ENCODE measurements around the gene ADAM23. TPM values are rescaled to one million over a fixed set of nuclear protein-coding genes. Genes with fewer than 3 reads are reported as not detected.

ADAM23 gene
- total RNA-seq, 2 donors from 2014 or later = 1.3 to 10.7 TPM

GRCh38 chr2:206480161-206480560 is 36.8 kb downstream of the ADAM23 start:
- no peak for TF ChIP-seq POLR2A (IDR thresholded peaks at IDR 0.05)
- TF ChIP-seq, protein P1, sequence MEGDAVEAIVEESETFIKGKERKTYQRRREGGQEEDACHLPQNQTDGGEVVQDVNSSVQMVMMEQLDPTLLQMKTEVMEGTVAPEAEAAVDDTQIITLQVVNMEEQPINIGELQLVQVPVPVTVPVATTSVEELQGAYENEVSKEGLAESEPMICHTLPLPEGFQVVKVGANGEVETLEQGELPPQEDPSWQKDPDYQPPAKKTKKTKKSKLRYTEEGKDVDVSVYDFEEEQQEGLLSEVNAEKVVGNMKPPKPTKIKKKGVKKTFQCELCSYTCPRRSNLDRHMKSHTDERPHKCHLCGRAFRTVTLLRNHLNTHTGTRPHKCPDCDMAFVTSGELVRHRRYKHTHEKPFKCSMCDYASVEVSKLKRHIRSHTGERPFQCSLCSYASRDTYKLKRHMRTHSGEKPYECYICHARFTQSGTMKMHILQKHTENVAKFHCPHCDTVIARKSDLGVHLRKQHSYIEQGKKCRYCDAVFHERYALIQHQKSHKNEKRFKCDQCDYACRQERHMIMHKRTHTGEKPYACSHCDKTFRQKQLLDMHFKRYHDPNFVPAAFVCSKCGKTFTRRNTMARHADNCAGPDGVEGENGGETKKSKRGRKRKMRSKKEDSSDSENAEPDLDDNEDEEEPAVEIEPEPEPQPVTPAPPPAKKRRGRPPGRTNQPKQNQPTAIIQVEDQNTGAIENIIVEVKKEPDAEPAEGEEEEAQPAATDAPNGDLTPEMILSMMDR (IDR thresholded peaks at IDR 0.05) = no peak
- no peak for TF ChIP-seq POLR2AphosphoS5 (IDR thresholded peaks at IDR 0.05)
- Histone ChIP-seq H3K36me3 (no peaks in the 10 kb centered on the region), H3K27me3 (replicated peaks; ENCODE audit: insufficient read depth) (no peaks in the 10 kb centered on the region), H3K4me3 (no peak overlapping the region), H3K4me1 (replicated peaks) (no peaks in the 10 kb centered on the region), H3K27ac (no peak overlapping the region), H3K9me3 (no peaks in the 10 kb centered on the region)
- intact Hi-C loops (cut with DNase I) = no loop called here
- 60% methylated on average over 2 of the region's 2 CpGs for WGBS
- DNase-seq (ENCODE audit: low spot score) = no peak

DNA sequence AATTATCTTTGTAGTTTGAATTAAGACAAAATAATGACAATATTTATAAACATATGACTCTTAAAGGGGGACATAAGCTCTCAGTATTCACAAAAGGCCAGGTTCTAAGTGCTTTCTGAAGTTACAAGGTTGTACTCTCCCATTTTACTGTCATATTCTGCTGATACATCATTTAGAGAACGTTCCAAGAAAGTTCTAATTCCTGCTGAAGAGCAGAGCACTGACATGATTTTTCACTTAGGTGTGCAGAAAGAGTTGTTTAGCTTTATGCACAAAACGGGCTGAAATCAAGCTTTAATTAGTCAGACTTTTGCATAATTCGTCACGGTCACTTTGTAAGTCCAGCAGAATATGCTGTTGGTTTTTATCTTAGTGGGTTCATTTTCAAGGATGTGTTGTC is 37.3 kb downstream of the ADAM23 start:
- WGBS = 83% methylated on average over 4 of the region's 4 CpGs

DNA sequence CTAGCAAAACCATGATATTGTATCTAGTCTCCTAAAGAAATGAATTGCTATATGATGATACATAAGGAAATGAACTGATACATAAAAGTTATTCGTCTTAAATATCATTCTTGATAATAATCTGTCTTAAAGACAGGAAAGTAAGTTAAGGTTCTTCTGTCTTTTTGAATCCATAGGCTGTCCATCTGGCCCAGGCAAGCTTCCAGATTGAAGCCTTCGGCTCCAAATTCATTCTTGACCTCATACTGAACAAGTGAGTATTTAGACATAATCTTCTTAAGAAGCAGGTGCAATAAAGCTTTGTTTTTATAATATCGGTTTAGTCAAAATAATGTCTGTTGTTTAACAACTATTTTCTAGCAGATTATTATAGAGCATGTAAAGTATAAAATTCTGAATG is 37.7 kb downstream of the ADAM23 start:
- no peaks in the 10 kb centered on the region for H3K9me3 ChIP-seq
- H3K4me3 ChIP-seq = no peak overlapping the region
- no peaks in the 10 kb centered on the region for H3K4me1 ChIP-seq (replicated peaks)
- TF ChIP-seq, protein P1 (IDR thresholded peaks at IDR 0.05) = no peak
- TF ChIP-seq POLR2AphosphoS5 (IDR thresholded peaks at IDR 0.05) (no peak), POLR2A (IDR thresholded peaks at IDR 0.05) (no peak)
- no peak for DNase-seq (ENCODE audit: low spot score)
- WGBS = 82% methylated on average over 3 of the region's 3 CpGs
- no peaks in the 10 kb centered on the region for H3K36me3 ChIP-seq
- no peak overlapping the region for H3K27ac ChIP-seq
- H3K27me3 ChIP-seq (replicated peaks; ENCODE audit: insufficient read depth) = no peaks in the 10 kb centered on the region
- intact Hi-C loops (cut with DNase I) = no loop called here

More for the DNA sequence above, 37.3 kb downstream of the ADAM23 start:
- no peaks in the 10 kb centered on the region for H3K9me3 ChIP-seq
- no peak overlapping the region for H3K27ac ChIP-seq
- no peaks in the 10 kb centered on the region for H3K27me3 ChIP-seq (replicated peaks; ENCODE audit: insufficient read depth)
- DNase-seq (ENCODE audit: low spot score) = no peak
- TF ChIP-seq POLR2A (IDR thresholded peaks at IDR 0.05) = no peak
- TF ChIP-seq, protein P1 (IDR thresholded peaks at IDR 0.05) = no peak
- TF ChIP-seq POLR2AphosphoS5 (IDR thresholded peaks at IDR 0.05) = no peak
- H3K36me3 ChIP-seq = no peaks in the 10 kb centered on the region
- H3K4me3 ChIP-seq = no peak overlapping the region
- intact Hi-C loops (cut with DNase I) = no loop called here
- H3K4me1 ChIP-seq (replicated peaks) = no peaks in the 10 kb centered on the region

GRCh38 chr2:206482123-206482522 is 38.8 kb downstream of the ADAM23 start:
- 88% methylated on average over 4 of the region's 4 CpGs for WGBS
- no peak for DNase-seq (ENCODE audit: low spot score)
- Histone ChIP-seq H3K9me3 (no peaks in the 10 kb centered on the region), H3K27ac (no peak overlapping the region), H3K4me1 (replicated peaks) (no peaks in the 10 kb centered on the region), H3K36me3 (no peaks in the 10 kb centered on the region), H3K27me3 (replicated peaks; ENCODE audit: insufficient read depth) (no peaks in the 10 kb centered on the region), H3K4me3 (no peak overlapping the region)
- TF ChIP-seq POLR2AphosphoS5 (IDR thresholded peaks at IDR 0.05) (no peak), POLR2A (IDR thresholded peaks at IDR 0.05) (no peak)
- TF ChIP-seq, protein P1 (IDR thresholded peaks at IDR 0.05) = no peak
- intact Hi-C loops (cut with DNase I) = no loop called here

- no peak for DNase-seq (ENCODE audit: low spot score)
- TF ChIP-seq POLR2A (IDR thresholded peaks at IDR 0.05) = no peak
- TF ChIP-seq, protein P1 (IDR thresholded peaks at IDR 0.05) = no peak
- TF ChIP-seq POLR2AphosphoS5 (IDR thresholded peaks at IDR 0.05) = no peak
- WGBS = 82% methylated on average over 4 of the region's 4 CpGs
- Histone ChIP-seq H3K4me3 (no peak overlapping the region), H3K9me3 (no peaks in the 10 kb centered on the region), H3K27ac (no peak overlapping the region), H3K27me3 (replicated peaks; ENCODE audit: insufficient read depth) (no peaks in the 10 kb centered on the region), H3K4me1 (replicated peaks) (no peaks in the 10 kb centered on the region), H3K36me3 (no peaks in the 10 kb centered on the region)
- intact Hi-C loops (cut with DNase I) = no loop called here
These were observed 39.3 kb downstream of the ADAM23 start for GRCh38 chr2:206482633-206483032.

Data from prostate gland (tissue), 2 donors.